Keratinocyte (primary cell): ENCODE measurements around the gene APOBR.

Experiments used
- CTCF ChIP-seq, 3 experiments: IDR thresholded peaks in 1 of 3; conservative IDR thresholded peaks in 1 of 3; optimal IDR thresholded peaks in 1 of 3; 2 replicates in 2 of 3; 3 replicates in 1 of 3; pipeline versions ENCODE3 to v1.5.1; 2011; ENCODE audit warnings: low read length in 3 of 3, mild to moderate bottlenecking in 3 of 3, moderate library complexity in 2 of 3, control low read depth in 1 of 3, inconsistent platforms in 1 of 3; ENCODE audit not compliant: insufficient read depth in 2 of 3; ENCODE audit errors: extremely low read depth in 1 of 3
- EZH2 ChIP-seq: IDR thresholded peaks from one replicate; pipeline ENCODE4 v1.6.1; 2012; ENCODE audit warnings: inconsistent platforms, mild to moderate bottlenecking, low read length, moderate library complexity

- TF ChIP-seq CTCF (optimal IDR thresholded peaks at IDR 0.05 in 1 of 3, IDR thresholded peaks at IDR 0.05 in 1 of 3, conservative IDR thresholded peaks at IDR 0.05 in 1 of 3; ENCODE audit: extremely low read depth in 1 of 3, insufficient read depth in 2 of 3, low read length in 3 of 3) (no peak), EZH2 (no peak)
These were observed 11.2 kb downstream of the APOBR start for GRCh38 chr16:28505489-28506137.
